Choroid plexus epithelial cell (primary cell): ENCODE measurements around the gene WNK4.

Experiments
- DNase-seq: peaks from one replicate; pipeline ENCODE4 v3.0.0-alpha.2; 2010; ENCODE audit warnings: low read depth
- H3K4me3 ChIP-seq: 2 replicates; pipeline ENCODE4 v1.5.1; 2011; ENCODE audit warnings: low read depth, mild to moderate bottlenecking, control low read depth, low read length, moderate library complexity
- CTCF ChIP-seq: conservative IDR thresholded peaks from 2 replicates; pipeline ENCODE4 v1.5.1; 2011; ENCODE audit warnings: low read depth, mild to moderate bottlenecking, control low read depth, inconsistent platforms, low read length, moderate library complexity

Gene WNK4

DNA sequence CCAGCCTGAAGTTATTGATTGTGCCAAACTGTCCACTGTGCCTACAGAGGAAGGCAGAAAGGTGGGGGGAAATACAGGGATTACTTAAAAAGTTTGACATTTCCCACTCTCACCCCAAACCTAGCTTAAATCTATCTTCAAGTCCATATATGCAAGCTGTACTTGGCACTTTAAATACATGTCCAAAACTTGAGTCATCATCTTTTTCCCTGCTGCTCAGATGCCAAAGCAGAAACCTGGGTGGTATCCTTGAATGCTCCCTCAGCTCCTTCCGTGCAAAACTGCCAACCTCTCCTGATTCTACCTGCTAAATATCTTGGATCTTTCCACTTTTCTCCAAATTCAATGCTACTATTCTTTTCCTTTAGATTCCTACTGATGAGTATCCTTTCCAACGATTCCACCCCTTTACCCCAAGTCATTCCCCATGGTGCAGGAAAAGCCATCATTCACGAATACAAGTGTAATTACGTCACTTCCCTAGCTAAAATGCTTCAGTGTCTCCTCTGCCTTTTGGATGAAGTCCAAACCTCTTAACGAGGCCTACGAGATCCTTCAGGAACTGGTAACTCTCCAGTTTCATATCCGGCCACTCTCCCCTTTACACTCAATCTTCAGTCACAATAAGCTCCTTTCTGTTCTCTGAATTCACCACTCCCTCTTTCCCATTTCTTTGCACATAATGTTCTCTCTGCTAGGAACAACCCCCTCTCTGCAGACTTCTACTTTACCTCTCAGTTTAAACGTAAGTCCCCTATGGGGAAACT is 34.4 kb downstream of the WNK4 start:
- no peak for TF ChIP-seq CTCF
- DNase-seq = peak; percentile 44
- H3K4me3 ChIP-seq = no peak overlapping the region

DNA sequence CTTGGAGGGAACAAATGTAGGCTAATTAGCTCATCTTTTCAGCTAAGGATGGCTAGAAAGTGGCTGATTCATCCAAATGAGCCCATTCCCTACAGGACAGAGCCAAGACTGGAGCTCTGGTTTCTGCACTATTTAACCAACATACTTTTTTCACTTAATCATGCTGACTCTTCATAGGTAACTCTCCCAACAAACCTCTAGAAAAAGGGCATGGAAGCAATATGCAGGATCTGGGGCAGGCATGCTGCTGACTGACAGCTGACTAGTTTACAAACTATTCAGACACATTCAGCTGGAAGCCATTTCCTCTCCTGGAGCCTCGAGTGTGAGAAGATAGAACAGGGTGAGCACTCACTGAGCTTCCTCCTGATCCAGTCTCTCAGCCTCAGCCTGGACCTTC is 37.5 kb downstream of the WNK4 start:
- H3K4me3 ChIP-seq = no peak overlapping the region
- no peak for DNase-seq
- no peak for TF ChIP-seq CTCF

GRCh38 chr17:42818379-42818778 is 38.0 kb downstream of the WNK4 start:
- no peak overlapping the region for H3K4me3 ChIP-seq
- DNase-seq = no peak
- TF ChIP-seq CTCF = no peak

DNA sequence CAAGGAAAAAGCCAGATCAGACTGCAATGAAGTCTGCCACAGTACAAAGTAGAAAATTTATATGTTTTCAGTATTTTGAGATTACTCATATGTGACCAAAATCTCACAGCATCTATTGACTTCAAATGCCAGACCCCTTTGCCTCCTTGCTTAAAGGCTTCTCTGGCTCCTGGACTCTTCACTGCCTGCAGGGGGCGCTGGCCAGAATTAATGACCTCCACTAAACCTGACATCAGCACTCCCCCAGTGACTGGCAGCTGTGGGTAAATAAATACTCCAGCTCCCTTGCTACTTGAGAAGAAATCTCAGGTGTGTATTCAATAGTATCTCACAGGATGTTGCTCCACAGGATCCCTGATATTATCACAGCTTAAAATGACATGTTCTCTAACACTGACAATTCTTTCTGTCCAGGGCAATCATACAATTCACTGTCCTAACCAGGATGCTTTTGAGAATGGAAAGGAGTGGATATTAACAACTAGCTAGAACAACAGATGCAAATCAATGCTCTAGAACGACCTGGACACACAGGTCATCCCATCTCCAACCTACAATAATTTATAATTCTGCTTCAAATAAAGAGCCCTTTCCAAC is 39.6 kb downstream of the WNK4 start:
- peak; percentile 89 for TF ChIP-seq CTCF
- peak; percentile 76 for DNase-seq
- H3K4me3 ChIP-seq = no peak overlapping the region

DNA sequence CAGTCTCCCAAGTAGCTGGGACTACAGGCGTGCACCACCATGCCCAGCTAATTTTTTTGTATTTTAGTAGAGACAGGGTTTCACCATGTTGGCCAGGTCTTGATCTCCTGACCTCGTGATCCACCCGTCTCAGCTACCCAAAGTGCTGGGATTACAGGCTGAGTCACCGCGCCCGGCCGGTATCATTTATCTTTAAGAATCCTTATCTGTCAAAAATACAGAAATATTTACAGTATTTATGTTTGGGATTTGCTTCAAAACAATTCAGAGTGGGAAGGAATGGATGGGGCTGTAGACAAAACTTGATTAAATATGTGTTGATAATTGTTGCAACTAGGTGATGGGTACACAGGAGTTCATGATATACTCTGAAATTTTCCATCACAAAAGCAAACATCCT is 40.8 kb downstream of the WNK4 start:
- H3K4me3 ChIP-seq = no peak overlapping the region
- no peak for DNase-seq
- no peak for TF ChIP-seq CTCF

- no peak for TF ChIP-seq CTCF
- no peak for DNase-seq
Observed at GRCh38 chr17:42827472-42827871, 47.1 kb downstream of the WNK4 start.

GRCh38 chr17:42830971-42831370 is 50.6 kb downstream of the WNK4 start:
- no peak for TF ChIP-seq CTCF
- no peak overlapping the region for H3K4me3 ChIP-seq
- no peak for DNase-seq

More at GRCh38 chr17:42827472-42827871, 47.1 kb downstream of the WNK4 start:
- no peak overlapping the region for H3K4me3 ChIP-seq
